Astrocyte of the spinal cord (primary cell): ENCODE measurements around the gene KCNH3.

Experiments used
- DNase-seq: peaks from one replicate; pipeline ENCODE4 v3.0.0; 2011; ENCODE audit warnings: low read depth, low spot score
- H3K4me3 ChIP-seq: 2 replicates; pipeline ENCODE4 v1.5.1; 2011; ENCODE audit warnings: low read depth, mild to moderate bottlenecking, low read length, moderate library complexity
- CTCF ChIP-seq: IDR thresholded peaks from 2 replicates; pipeline ENCODE4 v1.5.1; 2012; ENCODE audit warnings: low read depth, mild to moderate bottlenecking, low read length, inconsistent platforms
- in situ Hi-C: cut with HindIII; loops from 2 replicates; pipeline ENCODE4 v1.10.0; 2017; ENCODE audit warnings: low sequenced_read_pairs

Gene KCNH3

GRCh38 chr12:49540229-49541139 is 1.7 kb downstream of the KCNH3 start:
- no peak for TF ChIP-seq CTCF

GRCh38 chr12:49541140-49541861 is 2.5 kb downstream of the KCNH3 start:
- no peak for DNase-seq
- no peak for TF ChIP-seq CTCF
- H3K4me3 ChIP-seq = no peak overlapping the region
- in situ Hi-C loops = no loop called here

More at GRCh38 chr12:49540229-49541139, 1.7 kb downstream of the KCNH3 start:
- DNase-seq = no peak
- in situ Hi-C loops = no loop called here
- no peak overlapping the region for H3K4me3 ChIP-seq

GRCh38 chr12:49541911-49542505 is 3.2 kb downstream of the KCNH3 start:
- no peak for TF ChIP-seq CTCF
- in situ Hi-C loops = no loop called here
- H3K4me3 ChIP-seq = no peak overlapping the region
- no peak for DNase-seq

GRCh38 chr12:49542592-49543160 is 3.8 kb downstream of the KCNH3 start:
- in situ Hi-C loops = no loop called here
- H3K4me3 ChIP-seq = no peak overlapping the region
- no peak for TF ChIP-seq CTCF
- DNase-seq = no peak

- DNase-seq = no peak
- no peak for TF ChIP-seq CTCF
- in situ Hi-C loops = no loop called here
- H3K4me3 ChIP-seq = no peak overlapping the region
Observed at GRCh38 chr12:49543221-49543913, 4.5 kb downstream of the KCNH3 start.
